ENCODE results near the gene PARD3B.

Gene PARD3B

DNA sequence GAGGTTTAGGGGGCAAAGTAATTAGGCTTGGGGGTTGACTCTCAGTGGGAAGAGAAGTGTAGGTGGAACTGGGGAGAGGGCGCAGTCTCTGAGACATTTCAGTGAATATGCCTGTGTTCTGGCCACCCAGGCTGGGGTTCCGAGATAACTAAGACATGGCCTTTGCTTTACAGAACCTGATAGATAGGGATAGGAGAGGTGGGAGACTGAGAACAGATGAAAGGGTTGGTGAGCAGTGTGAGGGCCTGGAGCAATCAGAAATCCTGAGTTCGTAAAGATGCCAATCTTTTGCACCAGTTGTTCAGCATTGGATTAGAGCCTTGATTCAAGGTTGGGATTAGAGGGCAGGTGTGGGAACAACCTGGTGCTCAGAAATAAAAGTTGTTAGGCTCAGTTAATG is 15.6 kb downstream of the PARD3B start:
- no peaks in the 10 kb centered on the region for H3K27me3 ChIP-seq (ENCODE audit: insufficient read depth, poor library complexity, severe bottlenecking)
- H3K4me1 ChIP-seq (ENCODE audit: insufficient read depth, poor library complexity, severe bottlenecking), result no peaks in the 10 kb centered on the region
- no peak overlapping the region for H3K4me3 ChIP-seq (ENCODE audit: severe bottlenecking)
- H3K27ac ChIP-seq (ENCODE audit: poor library complexity, severe bottlenecking), result no peak overlapping the region
- H3K9me3 ChIP-seq (ENCODE audit: severe bottlenecking), result no peaks in the 10 kb centered on the region
- H3K36me3 ChIP-seq (ENCODE audit: low read depth), result no peaks in the 10 kb centered on the region
- ATAC-seq (ENCODE audit: low read depth), result no peak
- no peak for TF ChIP-seq CTCF (IDR thresholded peaks at IDR 0.05; ENCODE audit: poor library complexity, severe bottlenecking)
- no peak for DNase-seq (ENCODE audit: low spot score)

- TF ChIP-seq CTCF (IDR thresholded peaks at IDR 0.05; ENCODE audit: poor library complexity, severe bottlenecking), result no peak
- no peak overlapping the region for H3K4me3 ChIP-seq (ENCODE audit: severe bottlenecking)
- no peaks in the 10 kb centered on the region for H3K36me3 ChIP-seq (ENCODE audit: low read depth)
- H3K9me3 ChIP-seq (ENCODE audit: severe bottlenecking), result no peaks in the 10 kb centered on the region
- ATAC-seq (ENCODE audit: low read depth), result no peak
- H3K27ac ChIP-seq (ENCODE audit: poor library complexity, severe bottlenecking), result no peak overlapping the region
- no peak for DNase-seq (ENCODE audit: low spot score)
- H3K4me1 ChIP-seq (ENCODE audit: insufficient read depth, poor library complexity, severe bottlenecking), result no peaks in the 10 kb centered on the region
- H3K27me3 ChIP-seq (ENCODE audit: insufficient read depth, poor library complexity, severe bottlenecking), result no peaks in the 10 kb centered on the region
These were observed 16.5 kb downstream of the PARD3B start for GRCh38 chr2:204561771-204562170.

- no peak for TF ChIP-seq CTCF (IDR thresholded peaks at IDR 0.05; ENCODE audit: poor library complexity, severe bottlenecking)
- Histone ChIP-seq H3K4me3 (ENCODE audit: severe bottlenecking) (no peak overlapping the region), H3K4me1 (ENCODE audit: insufficient read depth, poor library complexity, severe bottlenecking) (no peaks in the 10 kb centered on the region), H3K36me3 (ENCODE audit: low read depth) (no peaks in the 10 kb centered on the region), H3K9me3 (ENCODE audit: severe bottlenecking) (no peaks in the 10 kb centered on the region), H3K27ac (ENCODE audit: poor library complexity, severe bottlenecking) (no peak overlapping the region), H3K27me3 (ENCODE audit: insufficient read depth, poor library complexity, severe bottlenecking) (no peaks in the 10 kb centered on the region)
- ATAC-seq (ENCODE audit: low read depth), result no peak
- no peak for DNase-seq (ENCODE audit: low spot score)
These were observed 21.2 kb downstream of the PARD3B start for GRCh38 chr2:204566439-204566838.

GRCh38 chr2:204570421-204570820 is 25.1 kb downstream of the PARD3B start:
- DNase-seq (ENCODE audit: low spot score) (no peak), ATAC-seq (ENCODE audit: low read depth) (no peak)
- Histone ChIP-seq H3K36me3 (ENCODE audit: low read depth) (no peaks in the 10 kb centered on the region), H3K9me3 (ENCODE audit: severe bottlenecking) (no peaks in the 10 kb centered on the region), H3K27me3 (ENCODE audit: insufficient read depth, poor library complexity, severe bottlenecking) (no peaks in the 10 kb centered on the region), H3K4me3 (ENCODE audit: severe bottlenecking) (no peak overlapping the region), H3K27ac (ENCODE audit: poor library complexity, severe bottlenecking) (no peak overlapping the region), H3K4me1 (ENCODE audit: insufficient read depth, poor library complexity, severe bottlenecking) (no peaks in the 10 kb centered on the region)
- TF ChIP-seq CTCF (IDR thresholded peaks at IDR 0.05; ENCODE audit: poor library complexity, severe bottlenecking), result no peak

DNA sequence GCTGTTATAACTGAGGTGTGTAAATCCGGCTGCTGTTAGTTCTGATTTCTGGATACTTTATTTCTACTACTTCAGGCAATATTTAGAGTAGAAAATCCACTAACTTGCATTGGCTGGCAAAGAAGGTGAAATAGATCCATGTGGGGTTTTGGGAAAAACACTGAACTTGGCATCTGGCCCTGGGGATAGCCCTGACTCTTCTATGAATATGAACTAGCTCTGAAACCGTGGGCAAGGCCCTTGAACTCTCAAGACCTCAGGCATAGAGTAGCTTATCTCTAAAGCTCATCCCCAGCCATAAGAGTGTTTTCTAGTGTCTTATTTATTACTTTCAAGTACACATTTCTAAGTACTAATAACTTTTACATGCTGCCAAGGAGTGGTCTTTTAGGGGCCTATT is 25.8 kb downstream of the PARD3B start:
- H3K9me3 ChIP-seq (ENCODE audit: severe bottlenecking), result no peaks in the 10 kb centered on the region
- no peaks in the 10 kb centered on the region for H3K4me1 ChIP-seq (ENCODE audit: insufficient read depth, poor library complexity, severe bottlenecking)
- H3K36me3 ChIP-seq (ENCODE audit: low read depth), result no peaks in the 10 kb centered on the region
- TF ChIP-seq CTCF (IDR thresholded peaks at IDR 0.05; ENCODE audit: poor library complexity, severe bottlenecking), result no peak
- no peak overlapping the region for H3K4me3 ChIP-seq (ENCODE audit: severe bottlenecking)
- no peaks in the 10 kb centered on the region for H3K27me3 ChIP-seq (ENCODE audit: insufficient read depth, poor library complexity, severe bottlenecking)
- ATAC-seq (ENCODE audit: low read depth) (no peak), DNase-seq (ENCODE audit: low spot score) (no peak)
- H3K27ac ChIP-seq (ENCODE audit: poor library complexity, severe bottlenecking), result no peak overlapping the region
